ENCODE results near the gene ZBTB18. TPM values are rescaled to one million over a fixed set of nuclear protein-coding genes. Genes with fewer than 3 reads are reported as not detected.
"Not testable (repeated sequence)": the region's sequence is repeated elsewhere in the genome, so short reads cannot be mapped to it uniquely, and the experiment has no call there.

Gene ZBTB18
- total RNA-seq, 1 donor from 2014 or later: 16.3 TPM

GRCh38 chr1:244041466-244042120 lies 9.5 kb upstream of the ZBTB18 start:
- DNase-seq (ENCODE audit: low read depth): no peak

GRCh38 chr1:244042293-244042692 lies 8.8 kb upstream of the ZBTB18 start:
- no peak for DNase-seq (ENCODE audit: low read depth)

GRCh38 chr1:244044423-244044822 lies 6.7 kb upstream of the ZBTB18 start:
- no peak for DNase-seq (ENCODE audit: low read depth)

- not testable (repeated sequence) for DNase-seq (ENCODE audit: low read depth)
Measured at GRCh38 chr1:244046254-244046653, 4.8 kb upstream of the ZBTB18 start.

- DNase-seq (ENCODE audit: low read depth): peak; percentile 85
Measured at GRCh38 chr1:244046907-244047611, 4.0 kb upstream of the ZBTB18 start.

- peak; percentile 46 for DNase-seq (ENCODE audit: low read depth)
Measured at GRCh38 chr1:244047621-244048255, 3.3 kb upstream of the ZBTB18 start.

- DNase-seq (ENCODE audit: low read depth): peak; percentile 94
Measured at GRCh38 chr1:244048256-244049161, 2.6 kb upstream of the ZBTB18 start.

GRCh38 chr1:244049162-244050013 lies 1.7 kb upstream of the ZBTB18 start:
- DNase-seq (ENCODE audit: low read depth): peak; percentile 13

- DNase-seq (ENCODE audit: low read depth): peak; percentile 9
Measured at GRCh38 chr1:244050014-244050834, 859 bp upstream of the ZBTB18 start.

GRCh38 chr1:244052016-244052727 lies 1.1 kb downstream of the ZBTB18 start:
- DNase-seq (ENCODE audit: low read depth): no peak

GRCh38 chr1:244052728-244053312 lies 1.7 kb downstream of the ZBTB18 start:
- no peak for DNase-seq (ENCODE audit: low read depth)

GRCh38 chr1:244053831-244054230 lies 2.7 kb downstream of the ZBTB18 start:
- no peak for DNase-seq (ENCODE audit: low read depth)

GRCh38 chr1:244054247-244054923 lies 3.3 kb downstream of the ZBTB18 start:
- no peak for DNase-seq (ENCODE audit: low read depth)

GRCh38 chr1:244054924-244055263 lies 3.8 kb downstream of the ZBTB18 start:
- DNase-seq (ENCODE audit: low read depth): no peak

- DNase-seq (ENCODE audit: low read depth): no peak
Measured at GRCh38 chr1:244056577-244056976, 5.5 kb downstream of the ZBTB18 start.

GRCh38 chr1:244057474-244058385 lies 6.6 kb downstream of the ZBTB18 start:
- no peak for DNase-seq (ENCODE audit: low read depth)

GRCh38 chr1:244060117-244060516 lies 9.0 kb downstream of the ZBTB18 start:
- DNase-seq (ENCODE audit: low read depth): no peak

Measured in renal cortical epithelial cell (primary cell).